AG20443 (cell line): ENCODE results near the gene PCCA.
A peak's percentile ranks its signal among the peaks of the same experiment; 100 is the strongest.
"Not testable (repeated sequence)": the region's sequence is repeated elsewhere in the genome, so short reads cannot be mapped to it uniquely, and the experiment has no call there.

ENCODE experiments used
- DNase-seq: peaks from one replicate; pipeline ENCODE4 v3.0.0; 2012; ENCODE audit warnings: low spot score, mixed read lengths

The PCCA gene

GRCh38 chr13:100544866-100545683 lies 456.2 kb downstream of the PCCA start:
- no peak for DNase-seq

- DNase-seq = no peak
These were observed 456.8 kb downstream of the PCCA start for GRCh38 chr13:100545684-100546061.

- DNase-seq = no peak
These were observed 458.0 kb downstream of the PCCA start for GRCh38 chr13:100546713-100547405.

GRCh38 chr13:100547791-100548201 lies 458.9 kb downstream of the PCCA start:
- DNase-seq = peak; percentile 53

- no peak for DNase-seq
These were observed 460.4 kb downstream of the PCCA start for GRCh38 chr13:100549316-100549715.

GRCh38 chr13:100552755-100553154 lies 463.9 kb downstream of the PCCA start:
- DNase-seq = no peak

GRCh38 chr13:100559886-100560285 lies 471.0 kb downstream of the PCCA start:
- no peak for DNase-seq

GRCh38 chr13:100560498-100561157 lies 471.7 kb downstream of the PCCA start:
- no peak for DNase-seq

GRCh38 chr13:100561158-100561499 lies 472.2 kb downstream of the PCCA start:
- DNase-seq = no peak

- no peak for DNase-seq
These were observed 472.8 kb downstream of the PCCA start for GRCh38 chr13:100561599-100562204.

- no peak for DNase-seq
These were observed 474.9 kb downstream of the PCCA start for GRCh38 chr13:100563779-100564178.

- DNase-seq = no peak
These were observed 475.7 kb downstream of the PCCA start for GRCh38 chr13:100564444-100565223.

- no peak for DNase-seq
These were observed 476.4 kb downstream of the PCCA start for GRCh38 chr13:100565286-100565685.

- no peak for DNase-seq
These were observed 477.6 kb downstream of the PCCA start for GRCh38 chr13:100566543-100566942.

- peak; percentile 72 for DNase-seq
These were observed 484.2 kb downstream of the PCCA start for GRCh38 chr13:100573121-100573520.

- not testable (repeated sequence) for DNase-seq
These were observed 488.3 kb downstream of the PCCA start for GRCh38 chr13:100577239-100577638.
